Right lobe of liver (tissue), 4 donors: ENCODE measurements around the gene SLC22A1.

Source experiments
- POLR2A ChIP-seq: fragments of 450-650 bp; IDR thresholded peaks from one replicate; pipeline ENCODE4 v1.6.1; 2017; ENCODE audit warnings: antibody characterized with exemption, mild to moderate bottlenecking
- TF ChIP-seq, protein P1 (sequence below), 4 donors: fragments of 200-600 bp in 3 of 4; fragments of 450-650 bp in 1 of 4; IDR thresholded peaks; one replicate each; pipeline versions ENCODE4 v1.5.1 to v1.8.0; 2016 to 2022; ENCODE audit warnings: antibody characterized with exemption in 4 of 4, mild to moderate bottlenecking in 2 of 4
- donor health status: DM: no; HTN: no; CAD: no.
- donor health status: DM: no; HTN: no; CAD: no.
- donor health status: DM: no; HTN: yes; CAD: no.

GRCh38 chr6:160130729-160131484 lies 9.3 kb downstream of the SLC22A1 start:
- TF ChIP-seq, protein P1, sequence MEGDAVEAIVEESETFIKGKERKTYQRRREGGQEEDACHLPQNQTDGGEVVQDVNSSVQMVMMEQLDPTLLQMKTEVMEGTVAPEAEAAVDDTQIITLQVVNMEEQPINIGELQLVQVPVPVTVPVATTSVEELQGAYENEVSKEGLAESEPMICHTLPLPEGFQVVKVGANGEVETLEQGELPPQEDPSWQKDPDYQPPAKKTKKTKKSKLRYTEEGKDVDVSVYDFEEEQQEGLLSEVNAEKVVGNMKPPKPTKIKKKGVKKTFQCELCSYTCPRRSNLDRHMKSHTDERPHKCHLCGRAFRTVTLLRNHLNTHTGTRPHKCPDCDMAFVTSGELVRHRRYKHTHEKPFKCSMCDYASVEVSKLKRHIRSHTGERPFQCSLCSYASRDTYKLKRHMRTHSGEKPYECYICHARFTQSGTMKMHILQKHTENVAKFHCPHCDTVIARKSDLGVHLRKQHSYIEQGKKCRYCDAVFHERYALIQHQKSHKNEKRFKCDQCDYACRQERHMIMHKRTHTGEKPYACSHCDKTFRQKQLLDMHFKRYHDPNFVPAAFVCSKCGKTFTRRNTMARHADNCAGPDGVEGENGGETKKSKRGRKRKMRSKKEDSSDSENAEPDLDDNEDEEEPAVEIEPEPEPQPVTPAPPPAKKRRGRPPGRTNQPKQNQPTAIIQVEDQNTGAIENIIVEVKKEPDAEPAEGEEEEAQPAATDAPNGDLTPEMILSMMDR (IDR thresholded peaks at IDR 0.05) = no peak
- no peak for TF ChIP-seq POLR2A
